HepG2 (cell line): ENCODE data around the gene SLC5A10. TPM values are rescaled to one million over a fixed set of nuclear protein-coding genes. Genes with fewer than 3 reads are reported as not detected.

Source experiments
- ARHGAP35 ChIP-seq: sonication (generic); formaldehyde crosslinking; IDR thresholded peaks from 2 replicates; pipeline ENCODE4 v1.9.0; 2022; ENCODE audit warnings: mild to moderate bottlenecking, inconsistent platforms, moderate library complexity, missing genetic modification reagents, borderline replicate concordance
- BCL6 ChIP-seq: IDR thresholded peaks from 2 replicates; pipeline ENCODE4 v1.6.1; 2016; ENCODE audit warnings: missing genetic modification reagents, missing compliant biosample characterization
- BORCS8-MEF2B ChIP-seq: sonication (generic); formaldehyde crosslinking; IDR thresholded peaks from 2 replicates; pipeline ENCODE4 v1.8.0; 2022; ENCODE audit warnings: mild to moderate bottlenecking, missing genetic modification reagents
- CCDC6 ChIP-seq: sonication (generic); formaldehyde crosslinking; IDR thresholded peaks from 2 replicates; pipeline ENCODE4 v1.8.1; 2022; ENCODE audit warnings: mild to moderate bottlenecking, missing genetic modification reagents, moderate library complexity
- FOXO1 ChIP-seq: sonication (generic); formaldehyde crosslinking; IDR thresholded peaks from 2 replicates; pipeline ENCODE4 v1.4.0; 2020; ENCODE audit warnings: missing genetic modification reagents
- HOXA3 ChIP-seq: sonication (generic); formaldehyde crosslinking; IDR thresholded peaks from 2 replicates; pipeline ENCODE4 v1.5.0; 2020; ENCODE audit warnings: missing genetic modification reagents
- HOXA7 ChIP-seq: sonication (generic); formaldehyde crosslinking; IDR thresholded peaks from 2 replicates; pipeline ENCODE4 v1.8.1; 2022; ENCODE audit warnings: mild to moderate bottlenecking, missing genetic modification reagents, moderate library complexity
- KDM1A ChIP-seq: IDR thresholded peaks from 2 replicates; pipeline ENCODE4 v1.6.1; 2016; ENCODE audit warnings: missing compliant biosample characterization
- NFKB2 ChIP-seq: sonication (generic); formaldehyde crosslinking; IDR thresholded peaks from 2 replicates; pipeline ENCODE4 v1.4.0; 2020; ENCODE audit warnings: missing genetic modification reagents, borderline replicate concordance
- POLR2AphosphoS5 ChIP-seq: IDR thresholded peaks from 2 replicates; pipeline ENCODE4 v1.6.1; 2012; ENCODE audit warnings: low read depth, low read length
- SKIL ChIP-seq: sonication (generic); formaldehyde crosslinking; IDR thresholded peaks from 2 replicates; pipeline ENCODE4 v1.8.0; 2022; ENCODE audit warnings: missing genetic modification reagents, mild to moderate bottlenecking, moderate library complexity, borderline replicate concordance
- SRSF4 ChIP-seq: fragments of 200-400 bp; formaldehyde crosslinking; IDR thresholded peaks from one replicate; pipeline ENCODE4 v1.6.1; 2018; ENCODE audit warnings: mild to moderate bottlenecking, low read depth, low read length, moderate library complexity; ENCODE audit not compliant: poor library complexity, severe bottlenecking
- TEAD3 ChIP-seq: optimal IDR thresholded peaks from 2 replicates; pipeline ENCODE3; 2016; ENCODE audit warnings: borderline replicate concordance
- TFDP2 ChIP-seq: sonication (generic); formaldehyde crosslinking; IDR thresholded peaks from 2 replicates; pipeline ENCODE4 v1.4.0; 2020; ENCODE audit warnings: missing genetic modification reagents
- U2AF1 ChIP-seq: fragments of 200-400 bp; formaldehyde crosslinking; optimal IDR thresholded peaks from 2 replicates; pipeline ENCODE3; 2017; ENCODE audit warnings: mild to moderate bottlenecking, low read depth, low read length
- ZEB1 ChIP-seq: IDR thresholded peaks from 2 replicates; pipeline ENCODE4 v1.6.1; 2012; ENCODE audit warnings: mild to moderate bottlenecking, low read depth, inconsistent platforms; ENCODE audit not compliant: insufficient replicate concordance
- ZHX1 ChIP-seq: sonication (generic); formaldehyde crosslinking; IDR thresholded peaks from 2 replicates; pipeline ENCODE4 v1.8.1; 2022; ENCODE audit warnings: low read depth, mild to moderate bottlenecking, missing genetic modification reagents
- ZNF331 ChIP-seq: sonication (generic); formaldehyde crosslinking; IDR thresholded peaks from 2 replicates; pipeline ENCODE4 v1.4.0; 2020; ENCODE audit warnings: missing genetic modification reagents
- ZNF550 ChIP-seq: sonication (generic); formaldehyde crosslinking; IDR thresholded peaks from 2 replicates; pipeline ENCODE4 v1.4.0; 2020; ENCODE audit warnings: mild to moderate bottlenecking, missing genetic modification reagents, borderline replicate concordance
- ZNF777 ChIP-seq: sonication (generic); formaldehyde crosslinking; IDR thresholded peaks from 2 replicates; pipeline ENCODE4 v1.4.0; 2020; ENCODE audit warnings: missing genetic modification reagents
- ZNF850 ChIP-seq: sonication (generic); formaldehyde crosslinking; conservative IDR thresholded peaks from 2 replicates; pipeline ENCODE4 v1.9.0; 2021; ENCODE audit warnings: mild to moderate bottlenecking, missing genetic modification reagents
- polyA plus RNA-seq, 8 experiments: library from polyadenylated mRNA; depleted of rRNA in 3 of 8; stranded (reverse) in 7 of 8; unstranded in 1 of 8; fragments of >200 nt; fragmentation: Illumina TruSeq in 4 of 8; extraction: Trizol in 4 of 8; gene quantifications; 2 replicates each; pipeline versions ENCODE4 v1.2.1 to v1.2.3, GENCODE V29; 2011 to 2016; ENCODE audit warnings: low read depth in 4 of 8, missing spikeins in 1 of 8, mixed read lengths in 1 of 8; ENCODE audit not compliant: insufficient read depth in 1 of 8
- total RNA-seq, 5 experiments: library from RNA; depleted of rRNA; stranded (reverse); fragments of >200 nt; fragmentation: Illumina TruSeq; extraction: Trizol; gene quantifications; 2 replicates each; pipeline ENCODE4 v1.2.3, GENCODE V29; 2016; ENCODE audit warnings: low read depth in 1 of 5
- TF ChIP-seq, protein P1 (sequence below): sonication (generic); formaldehyde crosslinking; IDR thresholded peaks from 2 replicates; pipeline ENCODE4 v1.5.0; 2020; ENCODE audit warnings: missing genetic modification reagents
- TF ChIP-seq, protein P2 (sequence below): sonication (generic); formaldehyde crosslinking; IDR thresholded peaks from 2 replicates; pipeline ENCODE4 v1.8.0; 2022; ENCODE audit warnings: missing genetic modification reagents, mild to moderate bottlenecking, inconsistent platforms, borderline replicate concordance

Gene SLC5A10
- total and polyA plus RNA-seq, 2 of the 13 experiments (the other 11 are each of a cell fraction or from before 2014, with no cell fraction given), result 0.05 TPM; not detected in 1

GRCh38 chr17:19005789-19006430, 53.9 kb downstream of the SLC5A10 start (continued):
- no peak for TF ChIP-seq ZHX1 (CRISPR knock-in tag)
- peak; percentile 77 for TF ChIP-seq FOXO1 (CRISPR knock-in tag)
- TF ChIP-seq BCL6 (CRISPR knock-in tag), result peak; percentile 83
- TF ChIP-seq, protein P1, sequence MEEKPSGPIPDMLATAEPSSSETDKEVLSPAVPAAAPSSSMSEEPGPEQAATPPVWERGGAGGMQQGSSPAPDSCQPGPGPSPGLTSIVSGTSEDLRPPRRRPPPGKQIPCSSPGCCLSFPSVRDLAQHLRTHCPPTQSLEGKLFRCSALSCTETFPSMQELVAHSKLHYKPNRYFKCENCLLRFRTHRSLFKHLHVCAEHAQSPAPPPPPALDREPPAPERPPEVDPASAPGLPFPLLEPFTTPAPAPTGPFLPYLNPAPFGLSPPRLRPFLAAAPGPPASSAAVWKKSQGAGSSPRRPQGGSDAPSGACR (CRISPR knock-in tag), result 0 out of 2 replicates have a peak, but pooled peaks have one; percentile 69
- TF ChIP-seq NFKB2 (CRISPR knock-in tag), result no peak
- no peak for TF ChIP-seq U2AF1
- peak; percentile 69; the same call in 1 of the 2 replicates for TF ChIP-seq SKIL
- no peak for TF ChIP-seq CCDC6 (CRISPR knock-in tag)
- TF ChIP-seq ZNF850, result no peak
- no peak for TF ChIP-seq HOXA7 (CRISPR knock-in tag)
- no peak for TF ChIP-seq ZNF777 (CRISPR knock-in tag)
- no peak for TF ChIP-seq ARHGAP35 (CRISPR knock-in tag)
- TF ChIP-seq BORCS8-MEF2B, result no peak
- TF ChIP-seq TFDP2 (CRISPR knock-in tag), result peak; percentile 28; the same call in 1 of the 2 replicates
- peak; percentile 86 for TF ChIP-seq HOXA3 (CRISPR knock-in tag)
- TF ChIP-seq, protein P2, sequence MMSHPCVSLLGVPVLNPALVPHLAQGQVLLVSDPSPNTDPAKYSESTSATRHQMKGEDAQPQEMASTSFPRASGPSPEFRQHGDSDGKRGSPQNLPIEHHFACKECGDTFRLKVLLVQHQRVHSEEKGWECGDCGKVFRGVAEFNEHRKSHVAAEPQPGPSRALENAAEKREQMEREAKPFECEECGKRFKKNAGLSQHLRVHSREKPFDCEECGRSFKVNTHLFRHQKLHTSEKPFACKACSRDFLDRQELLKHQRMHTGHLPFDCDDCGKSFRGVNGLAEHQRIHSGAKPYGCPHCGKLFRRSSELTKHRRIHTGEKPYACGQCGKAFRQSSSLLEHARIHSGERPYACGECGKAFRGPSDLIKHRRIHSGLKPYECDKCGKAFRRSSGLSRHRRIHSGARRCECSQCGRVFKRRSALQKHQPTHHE (CRISPR knock-in tag), result no peak
- TF ChIP-seq TEAD3 (CRISPR knock-in tag), result peak; percentile 94
- TF ChIP-seq SRSF4, result no peak
- peak; percentile 70; the same call in 1 of the 2 replicates for TF ChIP-seq ZNF331
- no peak for TF ChIP-seq KDM1A (CRISPR knock-in tag)
- TF ChIP-seq POLR2AphosphoS5, result no peak
- TF ChIP-seq ZNF550, result no peak
- TF ChIP-seq ZEB1, result peak; percentile 66
